D721Med (cell line): ENCODE data around the gene WNK4.
A peak's percentile ranks its signal among the peaks of the same experiment; 100 is the strongest.
"Not testable (repeated sequence)": the region's sequence is repeated elsewhere in the genome, so short reads cannot be mapped to it uniquely, and the experiment has no call there.

Experiments
- DNase-seq: peaks from one replicate; pipeline ENCODE4 v3.0.0; 2011; ENCODE audit warnings: low spot score; ENCODE audit not compliant: insufficient read length
- FAIRE-seq: peaks from 2 replicates; lab custom pipeline; 2011; peaks lifted over from hg19 to GRCh38; lab: Jason Lieb, UNC
- CTCF ChIP-seq: IDR thresholded peaks from 2 replicates; pipeline ENCODE4 v1.5.1; 2012; ENCODE audit warnings: mild to moderate bottlenecking, control low read depth; ENCODE audit not compliant: insufficient read depth; ENCODE audit errors: missing control alignments

WNK4 gene

GRCh38 chr17:42779936-42780850, at the start of gene WNK4:
TSS of gene WNK4 (plus strand) at chr17:42780610. CDS start at chr17:42780699, 89 bp downstream.
- FAIRE-seq = no peak
- DNase-seq = peak; percentile 67
- no peak for TF ChIP-seq CTCF

- FAIRE-seq (no peak), DNase-seq (no peak)
- no peak for TF ChIP-seq CTCF
Observed at GRCh38 chr17:42740699-42741098, 39.7 kb upstream of the WNK4 start.

DNA sequence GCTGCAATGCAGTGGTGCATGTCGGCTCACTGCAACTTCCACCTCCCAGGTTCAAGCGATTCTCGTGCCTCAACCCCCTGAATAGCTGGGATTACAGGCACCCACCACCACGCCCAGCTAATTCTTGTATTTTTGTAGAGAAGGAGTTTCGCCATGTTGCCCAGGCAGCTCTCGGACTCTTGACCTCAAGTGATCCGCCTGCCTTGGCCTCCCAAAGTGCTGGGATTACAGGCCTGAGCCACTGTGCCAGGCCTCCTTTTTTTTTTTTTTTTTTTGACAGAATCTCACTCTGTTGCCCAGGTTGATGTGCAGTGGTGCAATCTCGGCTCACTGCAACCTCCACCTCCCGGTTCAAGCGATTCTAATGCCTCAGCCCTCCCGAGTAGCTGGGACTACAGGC, 37.5 kb upstream of the WNK4 start:
- FAIRE-seq, DNase-seq: not testable (repeated sequence)

- no peak for FAIRE-seq
- DNase-seq = no peak
- no peak for TF ChIP-seq CTCF
Observed at GRCh38 chr17:42743595-42744282, 36.7 kb upstream of the WNK4 start.

DNA sequence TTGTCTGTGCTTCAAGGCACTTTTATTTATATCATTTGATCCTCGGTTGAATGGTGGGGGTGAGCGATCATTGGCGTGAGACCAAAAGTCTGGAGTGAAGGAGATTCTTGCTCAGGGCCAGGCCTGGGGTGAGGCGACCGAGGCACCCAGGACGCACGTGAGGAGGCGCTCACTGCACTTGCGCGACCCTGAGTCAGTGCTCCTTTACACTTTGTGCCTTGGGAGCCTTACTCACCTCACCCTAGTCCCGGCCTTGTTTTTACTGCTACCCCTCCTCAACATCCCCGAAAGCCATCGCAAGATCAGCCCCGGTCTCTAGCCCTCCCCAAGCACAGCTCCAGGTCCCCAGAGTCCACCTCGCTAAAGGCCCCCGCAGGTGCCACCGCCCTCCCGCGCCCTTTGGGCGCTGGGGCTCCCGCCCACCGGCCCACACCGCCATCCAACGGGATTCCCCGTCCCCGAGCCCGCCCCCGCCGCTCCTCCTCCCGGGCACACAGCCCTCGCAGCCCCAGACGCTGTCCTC, 36.1 kb upstream of the WNK4 start:
- DNase-seq (peak; percentile 46), FAIRE-seq (no peak)
- no peak for TF ChIP-seq CTCF

DNA sequence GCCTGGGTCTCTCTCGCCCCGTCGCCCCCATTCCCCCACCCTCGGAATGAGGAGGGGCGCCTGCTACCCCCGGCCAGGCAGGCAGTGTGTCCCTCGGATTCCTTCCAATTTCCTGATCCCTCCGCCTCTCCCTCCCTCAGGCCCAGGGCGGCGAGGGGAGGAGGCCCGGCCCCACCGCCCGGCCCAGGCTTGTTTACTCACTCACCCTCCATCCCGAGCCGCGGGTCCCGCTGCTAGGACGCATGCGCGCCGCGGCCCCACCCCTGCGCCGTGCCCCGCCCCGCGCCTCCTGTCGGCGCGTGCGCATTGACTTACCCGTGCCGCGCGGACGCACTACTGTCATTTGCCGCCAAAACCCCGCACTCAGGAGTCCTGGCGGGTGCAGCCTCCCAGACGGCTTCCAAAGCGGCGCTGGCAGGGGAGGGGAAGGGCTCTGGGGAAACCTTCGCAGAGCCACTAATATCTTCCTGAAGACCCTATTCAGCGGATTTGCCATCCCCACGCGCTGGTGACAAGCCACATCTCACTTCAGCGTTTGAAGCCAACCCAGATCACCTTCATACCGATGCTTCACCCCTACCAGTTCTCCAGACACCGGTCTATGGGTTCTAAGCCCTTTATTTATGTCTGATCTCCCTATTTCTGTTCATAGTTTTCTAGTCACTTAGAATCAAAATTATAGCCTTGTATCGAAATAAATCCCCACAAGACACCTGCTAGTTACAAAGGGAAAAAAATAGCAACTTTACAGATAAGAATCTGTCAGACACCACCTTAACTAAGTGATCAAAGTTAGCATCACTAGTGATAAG, 35.4 kb upstream of the WNK4 start, which contains the start of gene EZH1:
EZH1 (minus strand) TSS at position 235 of the 812 bp plus-strand sequence. CDS start 16,099 bp downstream, outside the sequence.
- DNase-seq (peak; percentile 98), FAIRE-seq (no peak)
- no peak for TF ChIP-seq CTCF
